Loucy (cell line): ENCODE data around the gene ASB7.

Experiments
- H2AFZ ChIP-seq: fragments of 200-600 bp; sonication (generic); 2 replicates; pipeline ENCODE4 v1.6.0; 2016; ENCODE audit warnings: antibody characterized with exemption, mild to moderate bottlenecking, low read length, moderate library complexity
- H3F3A ChIP-seq: fragments of 200-600 bp; 2 replicates; pipeline ENCODE4 v1.6.0; 2016; ENCODE audit warnings: antibody characterized with exemption, low read depth, mild to moderate bottlenecking
- H3K27me3 ChIP-seq: fragments of 200-600 bp; sonication (generic); 2 replicates; pipeline ENCODE4 v1.6.1; 2014; ENCODE audit warnings: low read length, mild to moderate bottlenecking; ENCODE audit not compliant: insufficient read depth, poor library complexity, severe bottlenecking
- H3K36me3 ChIP-seq: fragments of 200-600 bp; sonication (generic); 2 replicates; pipeline ENCODE4 v1.6.1; 2016; ENCODE audit warnings: low read length; ENCODE audit not compliant: insufficient read depth
- H3K4me1 ChIP-seq: fragments of 200-600 bp; sonication (generic); 2 replicates; pipeline ENCODE4 v1.5.1; 2014; ENCODE audit warnings: low read length, mild to moderate bottlenecking; ENCODE audit not compliant: insufficient read depth, poor library complexity, severe bottlenecking
- H3K4me2 ChIP-seq: fragments of 200-600 bp; sonication (generic); 2 replicates; pipeline ENCODE4 v1.6.0; 2014; ENCODE audit warnings: antibody characterized with exemption, low read length, low read depth, mild to moderate bottlenecking; ENCODE audit not compliant: poor library complexity, severe bottlenecking
- H3K4me3 ChIP-seq: fragments of 200-600 bp; sonication (generic); 2 replicates; pipeline ENCODE4 v1.5.1; 2014; ENCODE audit warnings: low read length, mild to moderate bottlenecking, mixed read lengths; ENCODE audit not compliant: poor library complexity, severe bottlenecking
- H3K79me2 ChIP-seq: fragments of 200-600 bp; sonication (generic); 2 replicates; pipeline ENCODE4 v1.6.1; 2014; ENCODE audit warnings: low read length; ENCODE audit not compliant: insufficient read depth
- H3K9ac ChIP-seq: fragments of 200-600 bp; sonication (generic); 2 replicates; pipeline ENCODE4 v1.6.0; 2014; ENCODE audit warnings: mild to moderate bottlenecking, low read depth, low read length, moderate library complexity; ENCODE audit not compliant: poor library complexity, severe bottlenecking
- H3K9me2 ChIP-seq: fragments of 200-600 bp; sonication (generic); replicated peaks from 2 replicates; pipeline ENCODE4 v1.6.1; 2016; ENCODE audit warnings: low read depth, low read length, mixed read lengths
- H3K9me3 ChIP-seq: fragments of 200-600 bp; sonication (generic); 2 replicates; pipeline ENCODE4 v1.6.1; 2014; ENCODE audit warnings: mild to moderate bottlenecking, antibody characterized with exemption, low read length, low read depth; ENCODE audit not compliant: insufficient read depth
- H4K20me1 ChIP-seq: fragments of 200-600 bp; sonication (generic); 2 replicates; pipeline ENCODE4 v1.6.0; 2014; ENCODE audit warnings: antibody characterized with exemption, low read length, mild to moderate bottlenecking; ENCODE audit not compliant: insufficient read depth, poor library complexity, severe bottlenecking
- CTCF ChIP-seq: fragments of 200-600 bp; sonication (generic); conservative IDR thresholded peaks from 2 replicates; pipeline ENCODE4 v1.5.1; 2014; ENCODE audit warnings: mild to moderate bottlenecking, antibody characterized with exemption, low read length
- EZH2phosphoT487 ChIP-seq: fragments of 200-600 bp; IDR thresholded peaks from 2 replicates; pipeline ENCODE4 v1.6.1; 2018; ENCODE audit warnings: antibody characterized with exemption, mild to moderate bottlenecking, moderate library complexity, borderline replicate concordance

The ASB7 gene, protein sequence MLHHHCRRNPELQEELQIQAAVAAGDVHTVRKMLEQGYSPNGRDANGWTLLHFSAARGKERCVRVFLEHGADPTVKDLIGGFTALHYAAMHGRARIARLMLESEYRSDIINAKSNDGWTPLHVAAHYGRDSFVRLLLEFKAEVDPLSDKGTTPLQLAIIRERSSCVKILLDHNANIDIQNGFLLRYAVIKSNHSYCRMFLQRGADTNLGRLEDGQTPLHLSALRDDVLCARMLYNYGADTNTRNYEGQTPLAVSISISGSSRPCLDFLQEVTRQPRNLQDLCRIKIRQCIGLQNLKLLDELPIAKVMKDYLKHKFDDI

DNA sequence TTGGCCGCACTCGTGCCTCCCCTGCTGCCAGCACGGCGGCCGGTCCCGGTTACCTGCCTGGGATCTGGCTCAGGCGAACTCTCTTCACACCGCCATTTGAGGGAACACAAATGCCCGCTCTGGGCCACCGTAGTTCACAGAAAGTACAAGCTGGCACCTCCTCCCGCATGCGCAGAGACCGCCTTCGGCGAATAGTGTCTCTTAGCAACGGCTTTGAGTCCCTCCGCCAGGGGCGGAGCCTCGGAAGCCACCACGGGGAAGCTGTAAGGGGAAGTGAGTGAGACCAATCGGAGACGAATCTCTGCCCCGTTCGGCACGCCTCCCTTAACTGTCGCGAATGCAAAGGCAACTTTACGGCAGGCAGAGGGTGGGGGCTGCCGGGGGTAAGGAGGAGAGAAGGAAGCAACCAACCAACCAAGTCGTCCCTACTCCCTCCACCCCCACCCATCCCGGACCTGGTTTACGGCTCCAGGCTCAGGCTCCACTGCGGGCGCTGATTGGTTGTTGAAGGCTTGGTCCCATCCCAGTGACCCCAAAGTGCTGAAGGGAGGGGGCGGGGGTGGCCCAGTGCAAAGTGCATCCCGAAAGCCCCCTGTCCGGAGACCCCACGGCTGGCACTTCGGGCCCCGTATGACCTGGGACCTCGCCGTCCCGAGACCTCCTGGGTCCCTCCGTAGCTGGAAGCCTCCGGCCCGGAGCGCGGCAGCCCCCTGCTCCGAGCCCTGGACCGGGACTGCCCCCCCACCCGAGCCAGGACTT is at the start of gene ASB7, which contains the start of gene LINS1:
Gene ASB7 (plus strand): TSS at position 526 of the 759 bp plus-strand sequence. CDS start 9,628 bp downstream, outside the sequence.
Gene LINS1 (minus strand): TSS at position 121 of the 759 bp plus-strand sequence. CDS start 21,342 bp downstream, outside the sequence.
- peaks cover 76% of the 10 kb centered on the region; the same call in 1 of the 2 replicates for H3K79me2 ChIP-seq
- no peaks in the 10 kb centered on the region for H3K27me3 ChIP-seq
- peaks cover 35% of the 10 kb centered on the region for H3K4me1 ChIP-seq
- H3K36me3 ChIP-seq: no peaks in the 10 kb centered on the region
- peak within 1 kb of the TSS; percentile 85 for H3K4me2 ChIP-seq
- no peaks in the 10 kb centered on the region for H3K9me3 ChIP-seq
- TF ChIP-seq CTCF (no peak), EZH2phosphoT487 (no peak)
- no peaks in the 10 kb centered on the region for H3F3A ChIP-seq
- H2AFZ ChIP-seq: peak within 1 kb of the TSS; percentile 94
- H3K4me3 ChIP-seq: peak within 1 kb of the TSS; percentile 93
- H3K9me2 ChIP-seq: no peaks in the 10 kb centered on the region
- no peaks in the 10 kb centered on the region for H4K20me1 ChIP-seq
- peak within 1 kb of the TSS; percentile 79 for H3K9ac ChIP-seq

- no peaks in the 10 kb centered on the region for H3K79me2 ChIP-seq
- no peaks in the 10 kb centered on the region for H3K4me1 ChIP-seq
- H3K9me3 ChIP-seq: no peaks in the 10 kb centered on the region
These were observed 48.9 kb upstream of the ASB7 start for GRCh38 chr15:100553468-100553867.

GRCh38 chr15:100558771-100559254 is 43.6 kb upstream of the ASB7 start:
- Histone ChIP-seq H3K4me1 (no peaks in the 10 kb centered on the region), H3K9me3 (no peaks in the 10 kb centered on the region), H4K20me1 (no peaks in the 10 kb centered on the region), H3K4me2 (no peak overlapping the region), H3K36me3 (no peaks in the 10 kb centered on the region), H3K9ac (no peak overlapping the region), H3K79me2 (no peaks in the 10 kb centered on the region), H3K9me2 (no peaks in the 10 kb centered on the region), H3K27me3 (no peaks in the 10 kb centered on the region), H2AFZ (no peak overlapping the region), H3F3A (no peaks in the 10 kb centered on the region), H3K4me3 (no peak overlapping the region)
- TF ChIP-seq CTCF (no peak), EZH2phosphoT487 (no peak)

More at GRCh38 chr15:100553468-100553867, 48.9 kb upstream of the ASB7 start:
- Histone ChIP-seq H3K4me2 (no peak overlapping the region), H3F3A (no peaks in the 10 kb centered on the region), H3K27me3 (no peaks in the 10 kb centered on the region), H3K4me3 (no peak overlapping the region), H3K9ac (no peak overlapping the region), H4K20me1 (no peaks in the 10 kb centered on the region), H3K9me2 (no peaks in the 10 kb centered on the region), H2AFZ (no peak overlapping the region), H3K36me3 (no peaks in the 10 kb centered on the region)
- no peak for TF ChIP-seq EZH2phosphoT487
- no peak for TF ChIP-seq CTCF
